ENCODE measurements around the gene CYB5R4. TPM values are rescaled to one million over a fixed set of nuclear protein-coding genes. Genes with fewer than 3 reads are reported as not detected.

CYB5R4 gene
- polyA plus RNA-seq, 2 of the 4 experiments (the other 2 are of a cell fraction) = 21.3 to 25.5 TPM

DNA sequence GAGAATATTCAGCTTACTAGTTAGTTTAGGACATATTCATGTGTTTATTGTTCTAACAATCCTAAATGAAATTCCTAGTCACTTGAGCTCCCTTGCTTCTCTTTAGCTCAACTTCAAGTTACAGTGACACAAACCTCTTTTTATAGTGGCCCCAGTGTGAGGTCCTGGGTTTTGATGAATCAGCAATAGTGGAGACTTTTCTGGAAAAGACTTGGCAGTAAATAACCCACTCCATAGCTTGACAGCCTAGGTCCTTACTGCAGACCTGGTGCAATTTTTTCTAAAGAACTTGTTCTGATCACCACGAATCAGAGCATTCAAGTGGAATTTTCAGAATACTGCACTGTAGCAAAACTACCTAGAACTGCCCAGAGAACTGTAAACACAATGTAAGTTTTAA is 13.2 kb upstream of the CYB5R4 start:
- WGBS (ENCODE audit: missing lambda C conversion rate) = 8% methylated on average over 1 of the region's 1 CpG
- no peak overlapping the region for H3K27ac ChIP-seq
- FAIRE-seq (no peak), ATAC-seq (no peak), DNase-seq (ENCODE audit: low read depth in 1 of 2, low spot score in 1 of 2) (no peak)
- H3K4me1 ChIP-seq = no peaks in the 10 kb centered on the region
- ChIA-PET CTCF (interaction anchor here (0.5 to 1.4 kb wide), 2 partner anchors 13 to 25 kb away, joined by 3 read pairs; partner anchors contain the start of gene CYB5R4), POLR2A (interaction anchor here (0.7 kb wide), 1 partner anchor 231 kb away, joined by 3 read pairs; no protein-coding TSS in a partner anchor)
- no peak overlapping the region for H3K4me3 ChIP-seq
- TF ChIP-seq PBX3 (IDR thresholded peaks at IDR 0.05) = no peak
- TF ChIP-seq MAFK (IDR thresholded peaks at IDR 0.05; ENCODE audit: partially characterized antibody) = peak; percentile 81
- H3K4me2 ChIP-seq = no peak overlapping the region
- no peaks in the 10 kb centered on the region for H3K9me3 ChIP-seq

DNA sequence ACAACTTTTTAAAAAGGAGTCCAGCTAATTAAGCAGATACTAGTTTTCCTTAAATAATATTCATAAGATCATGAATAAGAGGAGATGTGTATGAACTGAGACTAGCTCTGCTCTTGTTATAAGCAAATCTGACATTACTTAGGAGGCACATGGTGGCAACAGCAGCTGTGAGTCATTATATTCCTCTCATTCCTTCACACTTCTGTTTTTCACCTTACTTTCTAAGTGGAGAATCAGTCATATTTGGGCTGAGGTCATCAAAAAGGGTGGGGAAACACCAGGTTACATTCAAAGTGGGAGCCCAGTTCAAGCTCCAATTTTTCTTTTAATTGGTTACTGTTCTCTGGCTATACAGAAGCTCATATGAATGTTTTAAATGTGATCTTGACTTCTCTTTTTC is 12.3 kb upstream of the CYB5R4 start:
- TF ChIP-seq HDAC2 (IDR thresholded peaks at IDR 0.05) (no peak), JUN (IDR thresholded peaks at IDR 0.05) (no peak), NPAS2 (CRISPR knock-in tag; IDR thresholded peaks at IDR 0.05; ENCODE audit: borderline replicate concordance) (no peak), TP53 (CRISPR knock-in tag; IDR thresholded peaks at IDR 0.05) (no peak), PHF8 (IDR thresholded peaks at IDR 0.05; ENCODE audit: borderline replicate concordance, low read depth) (no peak)
- TF ChIP-seq, protein P1, sequence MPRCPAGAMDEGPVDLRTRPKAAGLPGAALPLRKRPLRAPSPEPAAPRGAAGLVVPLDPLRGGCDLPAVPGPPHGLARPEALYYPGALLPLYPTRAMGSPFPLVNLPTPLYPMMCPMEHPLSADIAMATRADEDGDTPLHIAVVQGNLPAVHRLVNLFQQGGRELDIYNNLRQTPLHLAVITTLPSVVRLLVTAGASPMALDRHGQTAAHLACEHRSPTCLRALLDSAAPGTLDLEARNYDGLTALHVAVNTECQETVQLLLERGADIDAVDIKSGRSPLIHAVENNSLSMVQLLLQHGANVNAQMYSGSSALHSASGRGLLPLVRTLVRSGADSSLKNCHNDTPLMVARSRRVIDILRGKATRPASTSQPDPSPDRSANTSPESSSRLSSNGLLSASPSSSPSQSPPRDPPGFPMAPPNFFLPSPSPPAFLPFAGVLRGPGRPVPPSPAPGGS (IDR thresholded peaks at IDR 0.05) = no peak
- TF ChIP-seq, protein P2, sequence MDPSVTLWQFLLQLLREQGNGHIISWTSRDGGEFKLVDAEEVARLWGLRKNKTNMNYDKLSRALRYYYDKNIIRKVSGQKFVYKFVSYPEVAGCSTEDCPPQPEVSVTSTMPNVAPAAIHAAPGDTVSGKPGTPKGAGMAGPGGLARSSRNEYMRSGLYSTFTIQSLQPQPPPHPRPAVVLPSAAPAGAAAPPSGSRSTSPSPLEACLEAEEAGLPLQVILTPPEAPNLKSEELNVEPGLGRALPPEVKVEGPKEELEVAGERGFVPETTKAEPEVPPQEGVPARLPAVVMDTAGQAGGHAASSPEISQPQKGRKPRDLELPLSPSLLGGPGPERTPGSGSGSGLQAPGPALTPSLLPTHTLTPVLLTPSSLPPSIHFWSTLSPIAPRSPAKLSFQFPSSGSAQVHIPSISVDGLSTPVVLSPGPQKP (IDR thresholded peaks at IDR 0.05; ENCODE audit: low read depth, low read length) = no peak
- H3K4me2 ChIP-seq = no peak overlapping the region
- H3K9me3 ChIP-seq = no peaks in the 10 kb centered on the region
- no peak for FAIRE-seq
- no peak for ATAC-seq
- no peak for DNase-seq (ENCODE audit: low read depth in 1 of 2, low spot score in 1 of 2)
- ChIA-PET CTCF (no interaction called here), POLR2A (interaction anchor here (0.7 kb wide), 1 partner anchor 232 kb away, joined by 3 read pairs; no protein-coding TSS in a partner anchor)
- H3K27ac ChIP-seq = no peak overlapping the region
- no peaks in the 10 kb centered on the region for H3K4me1 ChIP-seq
- H3K4me3 ChIP-seq = no peak overlapping the region

DNA sequence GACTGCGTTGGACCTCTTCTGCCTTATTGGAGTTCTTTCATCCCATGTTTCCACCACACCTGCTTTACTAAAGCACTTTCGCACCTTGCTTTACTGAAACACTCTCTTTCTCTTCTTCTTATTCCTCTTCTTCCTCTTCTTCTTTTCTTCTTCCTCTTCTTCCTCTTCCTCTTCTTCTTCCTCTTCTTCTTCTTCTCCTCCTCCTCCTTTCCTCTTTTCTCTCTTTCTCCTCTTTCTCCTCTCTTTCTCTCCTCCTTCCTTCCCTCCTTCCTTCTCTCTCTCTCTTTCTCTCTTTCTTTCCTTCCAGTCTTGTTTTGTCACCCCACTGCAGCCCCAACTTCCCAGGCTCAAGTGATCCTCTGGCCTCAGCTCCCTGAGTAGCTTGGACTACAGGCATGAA is 10.4 kb upstream of the CYB5R4 start:
- H3K27ac ChIP-seq = no peak overlapping the region
- no peak for TF ChIP-seq PBX3 (IDR thresholded peaks at IDR 0.05)
- TF ChIP-seq, protein P3, sequence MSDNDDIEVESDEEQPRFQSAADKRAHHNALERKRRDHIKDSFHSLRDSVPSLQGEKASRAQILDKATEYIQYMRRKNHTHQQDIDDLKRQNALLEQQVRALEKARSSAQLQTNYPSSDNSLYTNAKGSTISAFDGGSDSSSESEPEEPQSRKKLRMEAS (IDR thresholded peaks at IDR 0.05) = no peak
- TF ChIP-seq ESRRA (IDR thresholded peaks at IDR 0.05; ENCODE audit: borderline replicate concordance, low read length) = no peak
- no peak for TF ChIP-seq GATA3 (IDR thresholded peaks at IDR 0.05; ENCODE audit: borderline replicate concordance)
- no peak for TF ChIP-seq EHMT2 (IDR thresholded peaks at IDR 0.05; ENCODE audit: low read depth)
- no peak for TF ChIP-seq RFX5 (IDR thresholded peaks at IDR 0.05)
- TF ChIP-seq, protein P1 (IDR thresholded peaks at IDR 0.05) = no peak
- TF ChIP-seq, protein P2 (IDR thresholded peaks at IDR 0.05; ENCODE audit: low read depth, low read length) = no peak
- no peak for TF ChIP-seq E2F6 (IDR thresholded peaks at IDR 0.05; ENCODE audit: borderline replicate concordance, low read depth)
- ATAC-seq (no peak), DNase-seq (ENCODE audit: low read depth in 1 of 2, low spot score in 1 of 2) (no peak), FAIRE-seq (no peak)
- CTCF ChIA-PET = interaction anchor here (0.8 kb wide), 1 partner anchor 19 kb away, joined by 3 read pairs; no protein-coding TSS in a partner anchor
- no peak overlapping the region for H3K4me3 ChIP-seq
- H3K9me3 ChIP-seq = no peaks in the 10 kb centered on the region
- H3K4me2 ChIP-seq = no peak overlapping the region
- 0 out of 3 replicates have a peak, but pooled peaks cover 3% of the 10 kb centered on the region for H3K4me1 ChIP-seq
- POLR2A ChIA-PET = no interaction called here
- WGBS (ENCODE audit: missing lambda C conversion rate) = 47% methylated on average over 2 of the region's 2 CpGs
